Neuron (in vitro differentiated cells): ENCODE results near the gene ARHGAP29.

Experiments
- H2AFZ ChIP-seq: one replicate; pipeline ENCODE4 v1.6.1; 2013; ENCODE audit warnings: low read depth, mild to moderate bottlenecking, inconsistent platforms, low read length, moderate library complexity
- H3K27me3 ChIP-seq: one replicate; pipeline ENCODE4 v1.6.1; 2013; ENCODE audit warnings: low read length; ENCODE audit not compliant: insufficient read depth
- H3K36me3 ChIP-seq: one replicate; pipeline ENCODE4 v1.6.1; 2013; ENCODE audit warnings: low read length; ENCODE audit not compliant: insufficient read depth
- H3K4me1 ChIP-seq: one replicate; pipeline ENCODE4 v1.6.1; 2013; ENCODE audit warnings: low read length; ENCODE audit not compliant: insufficient read depth
- H3K4me3 ChIP-seq: 2 replicates; pipeline ENCODE4 v1.5.1; 2013; ENCODE audit warnings: mild to moderate bottlenecking, low read length, moderate library complexity
- H3K9me3 ChIP-seq: one replicate; pipeline ENCODE4 v1.6.1; 2013; ENCODE audit warnings: low read length

The ARHGAP29 gene

GRCh38 chr1:94236630-94237290 is 624 bp downstream of the ARHGAP29 start:
- Histone ChIP-seq H3K9me3 (no peaks in the 10 kb centered on the region), H3K4me1 (peaks cover 8% of the 10 kb centered on the region), H3K36me3 (no peaks in the 10 kb centered on the region), H3K27me3 (peaks cover 10% of the 10 kb centered on the region), H3K4me3 (peak overlapping the region; percentile 56), H2AFZ (peak overlapping the region; percentile 90)

- Histone ChIP-seq H3K36me3 (no peaks in the 10 kb centered on the region), H3K27me3 (peaks cover 10% of the 10 kb centered on the region), H3K4me3 (peak overlapping the region; percentile 56), H3K9me3 (no peaks in the 10 kb centered on the region), H2AFZ (no peak overlapping the region), H3K4me1 (peaks cover 8% of the 10 kb centered on the region)
Measured at GRCh38 chr1:94236013-94236491, 1.3 kb downstream of the ARHGAP29 start.

- Histone ChIP-seq H3K27me3 (peaks cover 10% of the 10 kb centered on the region), H3K4me1 (peaks cover 8% of the 10 kb centered on the region), H3K4me3 (peak overlapping the region; percentile 56), H3K9me3 (no peaks in the 10 kb centered on the region), H2AFZ (no peak overlapping the region), H3K36me3 (no peaks in the 10 kb centered on the region)
Measured at GRCh38 chr1:94235189-94236012, 2.0 kb downstream of the ARHGAP29 start.

- peaks cover 8% of the 10 kb centered on the region for H3K4me1 ChIP-seq
- no peaks in the 10 kb centered on the region for H3K36me3 ChIP-seq
- no peaks in the 10 kb centered on the region for H3K9me3 ChIP-seq
- no peak overlapping the region for H3K4me3 ChIP-seq
- H3K27me3 ChIP-seq = peaks cover 10% of the 10 kb centered on the region
- H2AFZ ChIP-seq = no peak overlapping the region
Measured at GRCh38 chr1:94234615-94235014, 2.8 kb downstream of the ARHGAP29 start.

GRCh38 chr1:94231746-94232145 is 5.6 kb downstream of the ARHGAP29 start:
- Histone ChIP-seq H3K4me1 (peaks cover 8% of the 10 kb centered on the region), H3K4me3 (no peak overlapping the region), H2AFZ (no peak overlapping the region), H3K27me3 (peaks cover 2% of the 10 kb centered on the region), H3K9me3 (no peaks in the 10 kb centered on the region), H3K36me3 (no peaks in the 10 kb centered on the region)

- Histone ChIP-seq H3K4me3 (no peak overlapping the region), H3K9me3 (no peaks in the 10 kb centered on the region), H3K27me3 (no peaks in the 10 kb centered on the region), H3K4me1 (peaks cover under 1% of the 10 kb centered on the region), H2AFZ (no peak overlapping the region), H3K36me3 (no peaks in the 10 kb centered on the region)
Measured at GRCh38 chr1:94230920-94231319, 6.5 kb downstream of the ARHGAP29 start.

GRCh38 chr1:94228640-94229375 is 8.6 kb downstream of the ARHGAP29 start:
- H3K4me1 ChIP-seq = no peaks in the 10 kb centered on the region
- no peaks in the 10 kb centered on the region for H3K27me3 ChIP-seq
- no peaks in the 10 kb centered on the region for H3K9me3 ChIP-seq
- H3K36me3 ChIP-seq = no peaks in the 10 kb centered on the region
- no peak overlapping the region for H3K4me3 ChIP-seq
- H2AFZ ChIP-seq = no peak overlapping the region

GRCh38 chr1:94227624-94228023 is 9.8 kb downstream of the ARHGAP29 start:
- Histone ChIP-seq H3K4me1 (no peaks in the 10 kb centered on the region), H3K36me3 (no peaks in the 10 kb centered on the region), H3K9me3 (no peaks in the 10 kb centered on the region), H3K4me3 (no peak overlapping the region), H2AFZ (no peak overlapping the region), H3K27me3 (no peaks in the 10 kb centered on the region)

- Histone ChIP-seq H2AFZ (no peak overlapping the region), H3K36me3 (no peaks in the 10 kb centered on the region), H3K27me3 (no peaks in the 10 kb centered on the region), H3K4me3 (no peak overlapping the region), H3K9me3 (no peaks in the 10 kb centered on the region), H3K4me1 (no peaks in the 10 kb centered on the region)
Measured at GRCh38 chr1:94225845-94226244, 11.5 kb downstream of the ARHGAP29 start.

GRCh38 chr1:94218332-94218731 is 19.1 kb downstream of the ARHGAP29 start:
- Histone ChIP-seq H3K4me1 (no peaks in the 10 kb centered on the region), H3K36me3 (no peaks in the 10 kb centered on the region), H3K9me3 (no peaks in the 10 kb centered on the region), H2AFZ (no peak overlapping the region), H3K4me3 (no peak overlapping the region), H3K27me3 (no peaks in the 10 kb centered on the region)

GRCh38 chr1:94215955-94216354 is 21.4 kb downstream of the ARHGAP29 start:
- H3K27me3 ChIP-seq = no peaks in the 10 kb centered on the region
- H3K4me1 ChIP-seq = no peaks in the 10 kb centered on the region
- no peak overlapping the region for H2AFZ ChIP-seq
- no peaks in the 10 kb centered on the region for H3K9me3 ChIP-seq
- no peak overlapping the region for H3K4me3 ChIP-seq
- no peaks in the 10 kb centered on the region for H3K36me3 ChIP-seq

- Histone ChIP-seq H3K36me3 (no peaks in the 10 kb centered on the region), H3K4me1 (no peaks in the 10 kb centered on the region), H3K9me3 (no peaks in the 10 kb centered on the region), H3K27me3 (no peaks in the 10 kb centered on the region), H3K4me3 (no peak overlapping the region), H2AFZ (no peak overlapping the region)
Measured at GRCh38 chr1:94209982-94210381, 27.4 kb downstream of the ARHGAP29 start.

- Histone ChIP-seq H3K9me3 (no peaks in the 10 kb centered on the region), H3K36me3 (no peaks in the 10 kb centered on the region), H3K4me3 (no peak overlapping the region), H2AFZ (no peak overlapping the region), H3K4me1 (no peaks in the 10 kb centered on the region), H3K27me3 (no peaks in the 10 kb centered on the region)
Measured at GRCh38 chr1:94209425-94209824, 28.0 kb downstream of the ARHGAP29 start.
